ENCODE results near the gene PWWP3B. TPM values are rescaled to one million over a fixed set of nuclear protein-coding genes. Genes with fewer than 3 reads are reported as not detected.

The PWWP3B gene
- total RNA-seq, 1 experiment from 2014 or later: not detected

- H3K4me3 ChIP-seq: no peak overlapping the region
- no peaks in the 10 kb centered on the region for H3K36me3 ChIP-seq
- no peaks in the 10 kb centered on the region for H3K9me3 ChIP-seq (replicated peaks)
- no peak overlapping the region for H3K27ac ChIP-seq
- no peaks in the 10 kb centered on the region for H3K27me3 ChIP-seq (replicated peaks)
- H3K4me1 ChIP-seq (replicated peaks): no peaks in the 10 kb centered on the region
- DNase-seq (ENCODE audit: low read depth in 1 of 2, low spot score in 2 of 2): no peak
These were observed 40.0 kb downstream of the PWWP3B start for GRCh38 chrX:106208154-106208553.

Other genes starting within 250 kb of the PWWP3B start
- not detected in 2 replicates for gene SERPINA7, start 129.6 kb upstream of the PWWP3B start, total RNA-seq (2014; rRNA removed; shearing (Covaris generic))

Measured in SJSA1 (cell line).